ENCODE results near the gene MOGAT1.
A peak's percentile ranks its signal among the peaks of the same experiment; 100 is the strongest.

The MOGAT1 gene
- 0 to 0.06 (median 0) reads per million in 9 experiments for total RNA-seq

GRCh38 chr2:222671259-222672067 is at the start of gene MOGAT1:
Gene MOGAT1, plus strand, starts transcription at chr2:222671658. Its CDS starts 128 bp downstream, at chr2:222671786.
- Mint-ChIP-seq H3K9me3 (no peaks in the 10 kb centered on the region), H3K27ac (no peak within 1 kb of the TSS), H3K27me3 (peaks cover 62 to 89% of the 10 kb centered on the region in 2 donors), H3K36me3 (ENCODE audit: insufficient read depth) (peaks cover 4% of the 10 kb centered on the region), H3K4me3 (peak within 1 kb of the TSS; percentile 19 to 67), H3K4me1 (ENCODE audit: low read depth in 2 of 2) (peaks cover 6 to 10% of the 10 kb centered on the region in 2 donors)
- DNase-seq (no peak), ATAC-seq (replicated peaks) (peak; percentile 37)

GRCh38 chr2:222621893-222622292 is 49.6 kb upstream of the MOGAT1 start:
- peak overlapping the region; percentile 42 to 71 for H3K27ac Mint-ChIP-seq
- no peak for DNase-seq
- H3K36me3 Mint-ChIP-seq (ENCODE audit: insufficient read depth) = peaks cover 52% of the 10 kb centered on the region
- ATAC-seq (replicated peaks) = no peak
- no peaks in the 10 kb centered on the region for H3K4me1 Mint-ChIP-seq (ENCODE audit: low read depth in 2 of 2)
- no peaks in the 10 kb centered on the region for H3K27me3 Mint-ChIP-seq
- no peaks in the 10 kb centered on the region for H3K9me3 Mint-ChIP-seq
- H3K4me3 Mint-ChIP-seq = no peak overlapping the region

GRCh38 chr2:222622910-222623309 is 48.5 kb upstream of the MOGAT1 start:
- no peaks in the 10 kb centered on the region for H3K4me1 Mint-ChIP-seq (ENCODE audit: low read depth in 2 of 2)
- no peak overlapping the region for H3K27ac Mint-ChIP-seq
- ATAC-seq (replicated peaks) (no peak), DNase-seq (no peak)
- no peak overlapping the region for H3K4me3 Mint-ChIP-seq
- H3K36me3 Mint-ChIP-seq (ENCODE audit: insufficient read depth) = peaks cover 54% of the 10 kb centered on the region
- H3K9me3 Mint-ChIP-seq = no peaks in the 10 kb centered on the region
- no peaks in the 10 kb centered on the region for H3K27me3 Mint-ChIP-seq

GRCh38 chr2:222623756-222624309 is 47.6 kb upstream of the MOGAT1 start:
- Mint-ChIP-seq H3K36me3 (ENCODE audit: insufficient read depth) (peaks cover 49% of the 10 kb centered on the region), H3K27ac (peak overlapping the region in 1 of 2 donors; percentile 44), H3K4me3 (no peak overlapping the region), H3K9me3 (no peaks in the 10 kb centered on the region), H3K4me1 (ENCODE audit: low read depth in 2 of 2) (no peaks in the 10 kb centered on the region), H3K27me3 (no peaks in the 10 kb centered on the region)
- ATAC-seq (replicated peaks) (no peak), DNase-seq (no peak)

- ATAC-seq (replicated peaks) (no peak), DNase-seq (no peak)
- no peaks in the 10 kb centered on the region for H3K27me3 Mint-ChIP-seq
- H3K4me1 Mint-ChIP-seq (ENCODE audit: low read depth in 2 of 2) = no peaks in the 10 kb centered on the region
- no peak overlapping the region for H3K4me3 Mint-ChIP-seq
- no peaks in the 10 kb centered on the region for H3K9me3 Mint-ChIP-seq
- H3K36me3 Mint-ChIP-seq (ENCODE audit: insufficient read depth) = peaks cover 61% of the 10 kb centered on the region
- H3K27ac Mint-ChIP-seq = no peak overlapping the region
Observed at GRCh38 chr2:222627764-222628163, 43.7 kb upstream of the MOGAT1 start.

- H3K27ac Mint-ChIP-seq = no peak overlapping the region
- H3K4me3 Mint-ChIP-seq = no peak overlapping the region
- H3K4me1 Mint-ChIP-seq (ENCODE audit: low read depth in 2 of 2) = peaks cover 5% of the 10 kb centered on the region in 2 donors
- H3K36me3 Mint-ChIP-seq (ENCODE audit: insufficient read depth) = peaks cover 63% of the 10 kb centered on the region
- no peaks in the 10 kb centered on the region for H3K9me3 Mint-ChIP-seq
- no peak for DNase-seq
- no peak for ATAC-seq (replicated peaks)
- H3K27me3 Mint-ChIP-seq = no peaks in the 10 kb centered on the region
Observed at GRCh38 chr2:222635295-222635694, 36.2 kb upstream of the MOGAT1 start.

- peaks cover 66% of the 10 kb centered on the region for H3K36me3 Mint-ChIP-seq (ENCODE audit: insufficient read depth)
Observed at GRCh38 chr2:222637067-222637466, 34.4 kb upstream of the MOGAT1 start.

GRCh38 chr2:222641336-222641735 is 30.1 kb upstream of the MOGAT1 start:
- Mint-ChIP-seq H3K4me3 (no peak overlapping the region), H3K9me3 (no peaks in the 10 kb centered on the region), H3K4me1 (ENCODE audit: low read depth in 2 of 2) (peaks cover 10 to 11% of the 10 kb centered on the region in 2 donors), H3K27ac (no peak overlapping the region), H3K36me3 (ENCODE audit: insufficient read depth) (peaks cover 60% of the 10 kb centered on the region), H3K27me3 (no peaks in the 10 kb centered on the region)
- DNase-seq = no peak
- no peak for ATAC-seq (replicated peaks)

More at GRCh38 chr2:222637067-222637466, 34.4 kb upstream of the MOGAT1 start:
- H3K27ac Mint-ChIP-seq = peak overlapping the region; percentile 1 to 48
- DNase-seq (no peak), ATAC-seq (replicated peaks) (no peak)
- H3K27me3 Mint-ChIP-seq = no peaks in the 10 kb centered on the region
- H3K4me3 Mint-ChIP-seq = no peak overlapping the region
- peaks cover 5% of the 10 kb centered on the region in 2 donors for H3K4me1 Mint-ChIP-seq (ENCODE audit: low read depth in 2 of 2)
- H3K9me3 Mint-ChIP-seq = no peaks in the 10 kb centered on the region

- Mint-ChIP-seq H3K4me3 (no peak overlapping the region), H3K9me3 (no peaks in the 10 kb centered on the region), H3K4me1 (ENCODE audit: low read depth in 2 of 2) (peaks cover 5 to 6% of the 10 kb centered on the region in 2 donors), H3K36me3 (ENCODE audit: insufficient read depth) (peaks cover 70% of the 10 kb centered on the region), H3K27me3 (no peaks in the 10 kb centered on the region), H3K27ac (peak overlapping the region; percentile 9 to 38)
- ATAC-seq (replicated peaks) (no peak), DNase-seq (no peak)
Observed at GRCh38 chr2:222643134-222643533, 28.3 kb upstream of the MOGAT1 start.

GRCh38 chr2:222646008-222646407 is 25.4 kb upstream of the MOGAT1 start:
- peak overlapping the region in 1 of 2 donors; percentile 19 for H3K27ac Mint-ChIP-seq
- H3K9me3 Mint-ChIP-seq = no peaks in the 10 kb centered on the region
- ATAC-seq (replicated peaks) (no peak), DNase-seq (no peak)
- peaks cover 55% of the 10 kb centered on the region for H3K36me3 Mint-ChIP-seq (ENCODE audit: insufficient read depth)
- peaks cover 14 to 15% of the 10 kb centered on the region in 2 donors for H3K4me1 Mint-ChIP-seq (ENCODE audit: low read depth in 2 of 2)
- H3K4me3 Mint-ChIP-seq = no peak overlapping the region
- no peaks in the 10 kb centered on the region for H3K27me3 Mint-ChIP-seq

- Mint-ChIP-seq H3K27ac (no peak overlapping the region), H3K4me3 (no peak overlapping the region), H3K36me3 (ENCODE audit: insufficient read depth) (peaks cover 32% of the 10 kb centered on the region), H3K9me3 (no peaks in the 10 kb centered on the region), H3K27me3 (no peaks in the 10 kb centered on the region), H3K4me1 (ENCODE audit: low read depth in 2 of 2) (peaks cover 20 to 27% of the 10 kb centered on the region in 2 donors)
- DNase-seq = no peak
- no peak for ATAC-seq (replicated peaks)
Observed at GRCh38 chr2:222649801-222650200, 21.7 kb upstream of the MOGAT1 start.

GRCh38 chr2:222651718-222652418 is 19.6 kb upstream of the MOGAT1 start:
- H3K4me3 Mint-ChIP-seq = no peak overlapping the region
- no peak for ATAC-seq (replicated peaks)
- H3K27ac Mint-ChIP-seq = peak overlapping the region in 1 of 2 donors; percentile 38
- H3K9me3 Mint-ChIP-seq = no peaks in the 10 kb centered on the region
- H3K27me3 Mint-ChIP-seq = no peaks in the 10 kb centered on the region
- peaks cover 34 to 42% of the 10 kb centered on the region in 2 donors for H3K4me1 Mint-ChIP-seq (ENCODE audit: low read depth in 2 of 2)
- H3K36me3 Mint-ChIP-seq (ENCODE audit: insufficient read depth) = peaks cover 28% of the 10 kb centered on the region
- no peak for DNase-seq

GRCh38 chr2:222652491-222653255 is 18.8 kb upstream of the MOGAT1 start:
- Mint-ChIP-seq H3K4me1 (ENCODE audit: low read depth in 2 of 2) (peaks cover 36 to 43% of the 10 kb centered on the region in 2 donors), H3K4me3 (peak overlapping the region in 1 of 2 donors; percentile 20), H3K9me3 (no peaks in the 10 kb centered on the region), H3K27ac (peak overlapping the region; percentile 20 to 38), H3K27me3 (no peaks in the 10 kb centered on the region), H3K36me3 (ENCODE audit: insufficient read depth) (peaks cover 22% of the 10 kb centered on the region)
- DNase-seq (no peak), ATAC-seq (replicated peaks) (no peak)
